SK-N-SH (cell line): ENCODE results near the gene HDAC8. TPM values are rescaled to one million over a fixed set of nuclear protein-coding genes. Genes with fewer than 3 reads are reported as not detected.

ENCODE experiments used
- CTCF ChIA-PET: fragments of 300-600, 350-600 bp; formaldehyde crosslinking; extraction: SDS; loops from one replicate; lab custom pipeline; 2021; lab: Yijun Ruan, JAX
- POLR2A ChIA-PET: fragments of 350-600 bp; sonication (Branson Sonifier 250); formaldehyde crosslinking; extraction: SDS; loops from one replicate; lab custom pipeline; 2020; ENCODE audit warnings: antibody characterized with exemption, inconsistent platforms; lab: Yijun Ruan, JAX
- DNase-seq: peaks from one replicate; pipeline ENCODE4 v3.0.0; 2012
- H2AFZ ChIP-seq: fragments of 200-600 bp; sonication (generic); 2 replicates; pipeline ENCODE4 v1.8.1; 2016; ENCODE audit warnings: antibody characterized with exemption, mild to moderate bottlenecking, low read depth
- H3F3A ChIP-seq: fragments of 200-600 bp; sonication (generic); replicated peaks from 2 replicates; pipeline ENCODE3; 2016; ENCODE audit warnings: antibody characterized with exemption, mild to moderate bottlenecking; ENCODE audit not compliant: insufficient read depth
- H3K27ac ChIP-seq, 2 experiments: fragments of 200-500 bp in 1 of 2; fragments of 200-600 bp in 1 of 2; sonication (Bioruptor generic) in 1 of 2; sonication (generic), shearing (Covaris generic) in 1 of 2; 2 replicates each; pipeline versions ENCODE4 v1.5.1 to v1.6.1; 2014 to 2016; ENCODE audit warnings: low read depth in 2 of 2, inconsistent platforms in 1 of 2, low read length in 1 of 2, mild to moderate bottlenecking in 1 of 2, mixed read lengths in 1 of 2
- H3K27me3 ChIP-seq: fragments of 200-600 bp; sonication (generic), shearing (Covaris generic); 2 replicates; pipeline ENCODE4 v1.6.1; 2016; ENCODE audit warnings: mixed run types; ENCODE audit not compliant: insufficient read depth
- H3K36me3 ChIP-seq, 2 experiments: fragments of 200-500 bp in 1 of 2; fragments of 200-600 bp in 1 of 2; sonication (Bioruptor generic) in 1 of 2; sonication (generic) in 1 of 2; replicated peaks in 1 of 2; 2 replicates each; pipeline versions ENCODE3 to v1.5.1; 2014 to 2016; ENCODE audit warnings: low read length in 1 of 2, mild to moderate bottlenecking in 1 of 2; ENCODE audit not compliant: insufficient read depth in 2 of 2, control insufficient read depth in 1 of 2
- H3K4me1 ChIP-seq, 2 experiments: fragments of 200-500 bp in 1 of 2; fragments of 200-600 bp in 1 of 2; sonication (Bioruptor generic) in 1 of 2; sonication (generic), shearing (Covaris generic) in 1 of 2; 2 replicates each; pipeline versions ENCODE4 v1.5.1 to v1.6.1; 2014 to 2016; ENCODE audit warnings: low read depth in 1 of 2, low read length in 1 of 2, mixed run types in 1 of 2; ENCODE audit not compliant: insufficient read depth in 2 of 2, control insufficient read depth in 1 of 2
- H3K4me2 ChIP-seq: fragments of 200-600 bp; sonication (generic), shearing (Covaris generic); 2 replicates; pipeline ENCODE4 v1.6.1; 2017; ENCODE audit warnings: mixed run types
- H3K4me3 ChIP-seq, 2 experiments: fragments of 200-500 bp in 1 of 2; fragments of 200-600 bp in 1 of 2; sonication (Bioruptor generic) in 1 of 2; sonication (generic), shearing (Covaris generic) in 1 of 2; 2 replicates each; pipeline versions ENCODE4 v1.5.1 to v1.8.1; 2014 to 2016; ENCODE audit warnings: low read depth in 2 of 2, inconsistent platforms in 1 of 2, low read length in 1 of 2, mild to moderate bottlenecking in 1 of 2, mixed read lengths in 1 of 2, moderate library complexity in 1 of 2
- H3K79me2 ChIP-seq: fragments of 200-600 bp; sonication (generic); 2 replicates; pipeline ENCODE4 v1.8.1; 2017; ENCODE audit warnings: mild to moderate bottlenecking; ENCODE audit not compliant: insufficient read depth
- H3K9ac ChIP-seq: fragments of 200-600 bp; sonication (generic); 2 replicates; pipeline ENCODE4 v1.6.1; 2017; ENCODE audit warnings: mixed run types
- H3K9me2 ChIP-seq: fragments of 200-600 bp; sonication (generic); 2 replicates; pipeline ENCODE4 v1.6.1; 2017; ENCODE audit warnings: mixed run types
- H3K9me3 ChIP-seq: fragments of 200-600 bp; sonication (generic); 2 replicates; pipeline ENCODE4 v1.6.1; 2017; ENCODE audit warnings: mixed run types, mild to moderate bottlenecking, moderate library complexity
- H4K20me1 ChIP-seq: fragments of 200-600 bp; sonication (generic); 2 replicates; pipeline ENCODE4 v1.6.1; 2017; ENCODE audit warnings: mild to moderate bottlenecking, mixed run types; ENCODE audit not compliant: insufficient read depth
- ELF1 ChIP-seq: IDR thresholded peaks from 2 replicates; pipeline ENCODE4 v1.4.0; 2012
- EP300 ChIP-seq, 2 experiments: IDR thresholded peaks; 2 replicates each; pipeline versions ENCODE4 v1.4.0 to v1.6.1; 2012; ENCODE audit warnings: borderline replicate concordance in 1 of 2, low read depth in 1 of 2, low read length in 1 of 2
- GABPA ChIP-seq: IDR thresholded peaks from 2 replicates; pipeline ENCODE4 v1.4.0; 2012; ENCODE audit warnings: low read depth, mild to moderate bottlenecking
- GATA2 ChIP-seq: sonication (generic); formaldehyde crosslinking; IDR thresholded peaks from 2 replicates; pipeline ENCODE4 v1.5.0; 2020; ENCODE audit warnings: mild to moderate bottlenecking, missing genetic modification reagents
- MXI1 ChIP-seq: IDR thresholded peaks from 2 replicates; pipeline ENCODE4 v1.6.1; 2012; ENCODE audit warnings: mild to moderate bottlenecking, low read depth, low read length, improper control_type of control experiment
- NFIC ChIP-seq: IDR thresholded peaks from 2 replicates; pipeline ENCODE4 v1.4.0; 2012; ENCODE audit warnings: borderline replicate concordance
- RAD21 ChIP-seq: IDR thresholded peaks from 2 replicates; pipeline ENCODE4 v1.6.1; 2012; ENCODE audit warnings: mild to moderate bottlenecking, low read length
- RCOR1 ChIP-seq: fragments of 150-350 bp; IDR thresholded peaks from 2 replicates; pipeline ENCODE4 v1.6.1; 2017; ENCODE audit warnings: antibody characterized with exemption, low read length
- RFX5 ChIP-seq: IDR thresholded peaks from 2 replicates; pipeline ENCODE4 v1.6.1; 2012; ENCODE audit warnings: mild to moderate bottlenecking, improper control_type of control experiment, low read length
- SIN3A ChIP-seq: IDR thresholded peaks from 2 replicates; pipeline ENCODE4 v1.6.1; 2012; ENCODE audit warnings: low read depth, mild to moderate bottlenecking, low read length, moderate library complexity, borderline replicate concordance
- SMC3 ChIP-seq: IDR thresholded peaks from 2 replicates; pipeline ENCODE4 v1.6.1; 2012; ENCODE audit warnings: low read depth, low read length, improper control_type of control experiment
- TCF12 ChIP-seq: IDR thresholded peaks from 2 replicates; pipeline ENCODE4 v1.4.0; 2012
- YY1 ChIP-seq: IDR thresholded peaks from 2 replicates; pipeline ENCODE4 v1.4.0; 2012; ENCODE audit warnings: low read depth, mild to moderate bottlenecking
- WGBS: methylation state at CpG from one replicate; pipeline ENCODE4 v1.1.6; 2017; ENCODE audit warnings: low lambda C conversion rate; 5-methylcytosine and 5-hydroxymethylcytosine counted together
- polyA plus RNA-seq, 3 experiments: library from polyadenylated mRNA; depleted of rRNA; stranded (reverse); fragments of >200 nt; gene quantifications; 2 replicates each; pipeline ENCODE4 v1.2.3, GENCODE V29; 2012
- TF ChIP-seq, protein P1 (sequence below): IDR thresholded peaks from 2 replicates; pipeline ENCODE4 v1.6.1; 2012; ENCODE audit warnings: mild to moderate bottlenecking, low read depth, low read length, moderate library complexity
- TF ChIP-seq, protein P2 (sequence below): IDR thresholded peaks from 2 replicates; pipeline ENCODE4 v1.4.0; 2012; ENCODE audit warnings: low read depth, borderline replicate concordance
- TF ChIP-seq, protein P3 (sequence below): fragments of 200-600 bp; sonication (generic); IDR thresholded peaks from 2 replicates; pipeline ENCODE4 v1.6.1; 2017; ENCODE audit warnings: antibody characterized with exemption, mild to moderate bottlenecking, moderate library complexity
- TF ChIP-seq, protein P4 (sequence below): IDR thresholded peaks from 2 replicates; pipeline ENCODE4; 2012
- TF ChIP-seq, protein P5 (sequence below): fragments of 150-350 bp; IDR thresholded peaks from 2 replicates; pipeline ENCODE4 v1.6.1; 2016; ENCODE audit warnings: mild to moderate bottlenecking, low read depth, low read length

Gene HDAC8
- polyA plus RNA-seq, 1 of the 3 experiments (the other 2 are of a cell fraction) = 30.6 TPM

DNA sequence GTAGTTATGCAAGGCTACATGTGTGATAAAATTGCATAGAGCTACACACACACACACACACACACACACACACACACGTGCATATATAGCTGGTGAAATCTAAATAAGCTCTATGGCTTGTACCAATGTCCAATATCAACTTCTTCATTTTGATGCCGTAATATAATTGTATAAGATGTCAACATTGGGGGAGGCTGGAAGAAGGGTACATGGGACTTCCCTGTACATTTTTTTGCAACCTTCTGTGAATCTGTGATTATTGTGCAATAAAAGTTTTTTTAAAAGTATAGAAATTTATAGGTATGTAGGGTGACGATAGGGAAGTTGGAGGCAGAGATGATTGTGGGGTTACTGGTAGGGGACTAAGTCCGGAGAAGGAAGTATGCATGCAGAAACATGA is 105.5 kb downstream of the HDAC8 start:
- no peak overlapping the region for H3K27ac ChIP-seq
- H3K9me3 ChIP-seq = no peaks in the 10 kb centered on the region
- ChIA-PET POLR2A (no interaction called here), CTCF (no interaction called here)
- H3F3A ChIP-seq = no peaks in the 10 kb centered on the region
- H3K4me1 ChIP-seq = no peaks in the 10 kb centered on the region
- no peak overlapping the region for H3K4me2 ChIP-seq
- H3K9ac ChIP-seq = no peak overlapping the region
- H2AFZ ChIP-seq = no peak overlapping the region
- no peak for DNase-seq
- no peaks in the 10 kb centered on the region for H4K20me1 ChIP-seq
- no peak overlapping the region for H3K4me3 ChIP-seq
- 93% methylated on average over 4 of the region's 4 CpGs for WGBS
- no peaks in the 10 kb centered on the region for H3K9me2 ChIP-seq
- no peak for TF ChIP-seq MXI1
- TF ChIP-seq RFX5 = no peak
- TF ChIP-seq, protein P1, sequence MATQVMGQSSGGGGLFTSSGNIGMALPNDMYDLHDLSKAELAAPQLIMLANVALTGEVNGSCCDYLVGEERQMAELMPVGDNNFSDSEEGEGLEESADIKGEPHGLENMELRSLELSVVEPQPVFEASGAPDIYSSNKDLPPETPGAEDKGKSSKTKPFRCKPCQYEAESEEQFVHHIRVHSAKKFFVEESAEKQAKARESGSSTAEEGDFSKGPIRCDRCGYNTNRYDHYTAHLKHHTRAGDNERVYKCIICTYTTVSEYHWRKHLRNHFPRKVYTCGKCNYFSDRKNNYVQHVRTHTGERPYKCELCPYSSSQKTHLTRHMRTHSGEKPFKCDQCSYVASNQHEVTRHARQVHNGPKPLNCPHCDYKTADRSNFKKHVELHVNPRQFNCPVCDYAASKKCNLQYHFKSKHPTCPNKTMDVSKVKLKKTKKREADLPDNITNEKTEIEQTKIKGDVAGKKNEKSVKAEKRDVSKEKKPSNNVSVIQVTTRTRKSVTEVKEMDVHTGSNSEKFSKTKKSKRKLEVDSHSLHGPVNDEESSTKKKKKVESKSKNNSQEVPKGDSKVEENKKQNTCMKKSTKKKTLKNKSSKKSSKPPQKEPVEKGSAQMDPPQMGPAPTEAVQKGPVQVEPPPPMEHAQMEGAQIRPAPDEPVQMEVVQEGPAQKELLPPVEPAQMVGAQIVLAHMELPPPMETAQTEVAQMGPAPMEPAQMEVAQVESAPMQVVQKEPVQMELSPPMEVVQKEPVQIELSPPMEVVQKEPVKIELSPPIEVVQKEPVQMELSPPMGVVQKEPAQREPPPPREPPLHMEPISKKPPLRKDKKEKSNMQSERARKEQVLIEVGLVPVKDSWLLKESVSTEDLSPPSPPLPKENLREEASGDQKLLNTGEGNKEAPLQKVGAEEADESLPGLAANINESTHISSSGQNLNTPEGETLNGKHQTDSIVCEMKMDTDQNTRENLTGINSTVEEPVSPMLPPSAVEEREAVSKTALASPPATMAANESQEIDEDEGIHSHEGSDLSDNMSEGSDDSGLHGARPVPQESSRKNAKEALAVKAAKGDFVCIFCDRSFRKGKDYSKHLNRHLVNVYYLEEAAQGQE = no peak
- TF ChIP-seq ELF1 = no peak
- H3K36me3 ChIP-seq = peaks cover 20 to 41% of the 10 kb centered on the region in 2 experiments
- H3K27me3 ChIP-seq = no peaks in the 10 kb centered on the region
- H3K79me2 ChIP-seq = no peaks in the 10 kb centered on the region

DNA sequence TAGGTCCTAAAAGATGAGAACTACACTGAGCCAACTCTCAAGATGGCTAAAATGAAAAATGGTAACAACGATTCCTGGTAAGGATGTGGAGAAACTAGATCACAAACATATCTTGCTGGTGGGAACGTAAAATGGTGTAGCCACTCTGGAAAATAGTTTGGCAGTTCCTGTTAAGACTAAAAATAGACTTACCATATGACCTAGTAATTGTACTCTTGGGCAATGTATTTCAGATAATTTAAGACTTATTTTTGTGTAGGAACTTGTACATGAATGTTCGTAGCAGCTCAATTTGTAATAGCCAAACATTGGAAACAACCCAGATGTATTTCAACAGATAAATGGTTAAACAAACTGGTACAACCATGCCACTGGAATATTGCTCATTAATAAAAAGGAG is 106.2 kb downstream of the HDAC8 start:
- no peak overlapping the region for H3K4me2 ChIP-seq

More for the DNA sequence above, 106.2 kb downstream of the HDAC8 start:
- Histone ChIP-seq H3K9me3 (no peaks in the 10 kb centered on the region), H3K79me2 (no peaks in the 10 kb centered on the region), H3F3A (no peaks in the 10 kb centered on the region), H2AFZ (no peak overlapping the region), H3K27me3 (no peaks in the 10 kb centered on the region), H4K20me1 (no peaks in the 10 kb centered on the region), H3K9ac (no peak overlapping the region), H3K4me1 (no peaks in the 10 kb centered on the region), H3K36me3 (peaks cover 25 to 47% of the 10 kb centered on the region in 2 experiments), H3K4me3 (no peak overlapping the region), H3K9me2 (no peaks in the 10 kb centered on the region), H3K27ac (no peak overlapping the region)
- ChIA-PET CTCF (no interaction called here), POLR2A (no interaction called here)
- DNase-seq = no peak
- TF ChIP-seq, protein P2, sequence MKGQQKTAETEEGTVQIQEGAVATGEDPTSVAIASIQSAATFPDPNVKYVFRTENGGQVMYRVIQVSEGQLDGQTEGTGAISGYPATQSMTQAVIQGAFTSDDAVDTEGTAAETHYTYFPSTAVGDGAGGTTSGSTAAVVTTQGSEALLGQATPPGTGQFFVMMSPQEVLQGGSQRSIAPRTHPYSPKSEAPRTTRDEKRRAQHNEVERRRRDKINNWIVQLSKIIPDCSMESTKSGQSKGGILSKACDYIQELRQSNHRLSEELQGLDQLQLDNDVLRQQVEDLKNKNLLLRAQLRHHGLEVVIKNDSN = no peak
- no peak for TF ChIP-seq YY1
- TF ChIP-seq, protein P3, sequence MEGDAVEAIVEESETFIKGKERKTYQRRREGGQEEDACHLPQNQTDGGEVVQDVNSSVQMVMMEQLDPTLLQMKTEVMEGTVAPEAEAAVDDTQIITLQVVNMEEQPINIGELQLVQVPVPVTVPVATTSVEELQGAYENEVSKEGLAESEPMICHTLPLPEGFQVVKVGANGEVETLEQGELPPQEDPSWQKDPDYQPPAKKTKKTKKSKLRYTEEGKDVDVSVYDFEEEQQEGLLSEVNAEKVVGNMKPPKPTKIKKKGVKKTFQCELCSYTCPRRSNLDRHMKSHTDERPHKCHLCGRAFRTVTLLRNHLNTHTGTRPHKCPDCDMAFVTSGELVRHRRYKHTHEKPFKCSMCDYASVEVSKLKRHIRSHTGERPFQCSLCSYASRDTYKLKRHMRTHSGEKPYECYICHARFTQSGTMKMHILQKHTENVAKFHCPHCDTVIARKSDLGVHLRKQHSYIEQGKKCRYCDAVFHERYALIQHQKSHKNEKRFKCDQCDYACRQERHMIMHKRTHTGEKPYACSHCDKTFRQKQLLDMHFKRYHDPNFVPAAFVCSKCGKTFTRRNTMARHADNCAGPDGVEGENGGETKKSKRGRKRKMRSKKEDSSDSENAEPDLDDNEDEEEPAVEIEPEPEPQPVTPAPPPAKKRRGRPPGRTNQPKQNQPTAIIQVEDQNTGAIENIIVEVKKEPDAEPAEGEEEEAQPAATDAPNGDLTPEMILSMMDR = no peak
- TF ChIP-seq GABPA = no peak
- TF ChIP-seq EP300 (IDR thresholded peaks at IDR 0.05; ENCODE audit: borderline replicate concordance in 1 of 2, low read depth in 1 of 2, low read length in 1 of 2) = no peak
- TF ChIP-seq, protein P4, sequence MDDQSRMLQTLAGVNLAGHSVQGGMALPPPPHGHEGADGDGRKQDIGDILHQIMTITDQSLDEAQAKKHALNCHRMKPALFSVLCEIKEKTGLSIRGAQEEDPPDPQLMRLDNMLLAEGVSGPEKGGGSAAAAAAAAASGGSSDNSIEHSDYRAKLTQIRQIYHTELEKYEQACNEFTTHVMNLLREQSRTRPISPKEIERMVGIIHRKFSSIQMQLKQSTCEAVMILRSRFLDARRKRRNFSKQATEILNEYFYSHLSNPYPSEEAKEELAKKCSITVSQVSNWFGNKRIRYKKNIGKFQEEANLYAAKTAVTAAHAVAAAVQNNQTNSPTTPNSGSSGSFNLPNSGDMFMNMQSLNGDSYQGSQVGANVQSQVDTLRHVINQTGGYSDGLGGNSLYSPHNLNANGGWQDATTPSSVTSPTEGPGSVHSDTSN = no peak
- no peak for TF ChIP-seq SMC3
- TF ChIP-seq, protein P5, sequence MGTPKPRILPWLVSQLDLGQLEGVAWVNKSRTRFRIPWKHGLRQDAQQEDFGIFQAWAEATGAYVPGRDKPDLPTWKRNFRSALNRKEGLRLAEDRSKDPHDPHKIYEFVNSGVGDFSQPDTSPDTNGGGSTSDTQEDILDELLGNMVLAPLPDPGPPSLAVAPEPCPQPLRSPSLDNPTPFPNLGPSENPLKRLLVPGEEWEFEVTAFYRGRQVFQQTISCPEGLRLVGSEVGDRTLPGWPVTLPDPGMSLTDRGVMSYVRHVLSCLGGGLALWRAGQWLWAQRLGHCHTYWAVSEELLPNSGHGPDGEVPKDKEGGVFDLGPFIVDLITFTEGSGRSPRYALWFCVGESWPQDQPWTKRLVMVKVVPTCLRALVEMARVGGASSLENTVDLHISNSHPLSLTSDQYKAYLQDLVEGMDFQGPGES = no peak
- TF ChIP-seq SIN3A = no peak
- no peak for TF ChIP-seq TCF12
- no peak for TF ChIP-seq GATA2 (CRISPR knock-in tag)
- TF ChIP-seq NFIC = no peak
- no peak for TF ChIP-seq MXI1
- no peak for TF ChIP-seq RCOR1
- no peak for TF ChIP-seq RAD21
- WGBS = 92% methylated on average over 3 of the region's 3 CpGs
